IPS-20b (cell line): ENCODE measurements around the gene ABI3BP.

Source experiments
- H3K27ac ChIP-seq: one replicate; pipeline ENCODE4 v1.5.1; 2013; ENCODE audit warnings: low read length
- H3K27me3 ChIP-seq: 2 replicates; pipeline ENCODE4 v1.6.1; 2013; ENCODE audit warnings: mild to moderate bottlenecking, low read length, inconsistent platforms; ENCODE audit not compliant: insufficient read depth
- H3K36me3 ChIP-seq: 2 replicates; pipeline ENCODE4 v1.6.1; 2013; ENCODE audit warnings: low read depth, mild to moderate bottlenecking, inconsistent platforms, low read length, moderate library complexity; ENCODE audit not compliant: insufficient read depth
- H3K4me1 ChIP-seq: 2 replicates; pipeline ENCODE4 v1.6.1; 2013; ENCODE audit warnings: mild to moderate bottlenecking, control low read depth, inconsistent platforms, low read length, moderate library complexity; ENCODE audit not compliant: insufficient read depth
- H3K4me3 ChIP-seq: 2 replicates; pipeline ENCODE4 v1.5.1; 2013; ENCODE audit warnings: mild to moderate bottlenecking, low read length, inconsistent platforms
- H3K9ac ChIP-seq: 2 replicates; pipeline ENCODE4 v1.6.1; 2013; ENCODE audit warnings: low read depth, mild to moderate bottlenecking, inconsistent platforms, low read length, moderate library complexity
- H3K9me3 ChIP-seq: 2 replicates; pipeline ENCODE4 v1.6.1; 2013; ENCODE audit warnings: mild to moderate bottlenecking, low read depth, low read length, inconsistent platforms; ENCODE audit not compliant: insufficient read depth

Gene ABI3BP

DNA sequence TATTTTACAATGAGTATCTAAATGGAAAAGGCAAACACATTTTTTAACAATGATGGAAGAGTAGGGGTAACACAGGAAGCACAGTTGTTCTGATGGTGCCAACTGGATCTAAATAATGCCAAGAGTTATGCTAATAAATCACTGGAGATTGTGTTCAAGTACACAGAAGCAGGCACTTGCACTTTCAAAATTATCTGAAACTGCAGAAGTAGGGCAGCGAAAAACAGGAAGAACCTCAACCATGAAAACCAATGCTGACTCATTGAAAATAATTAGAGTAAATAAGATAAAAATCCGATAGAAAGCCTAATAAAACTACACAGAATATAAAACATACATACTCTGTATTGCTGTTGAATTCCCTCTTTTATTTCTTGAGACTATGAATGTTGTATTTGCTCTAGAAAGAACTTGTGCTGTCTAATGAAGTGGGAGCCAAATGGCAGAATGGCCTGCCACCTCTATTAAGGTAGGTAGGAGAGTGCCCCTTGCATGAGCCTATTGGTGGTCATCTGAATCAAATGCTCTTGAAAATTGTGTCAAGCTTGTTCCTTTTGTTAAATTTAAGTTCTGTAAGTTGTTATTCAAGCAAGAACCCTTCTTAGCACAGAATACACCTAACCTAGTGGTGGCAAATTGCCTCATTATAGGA, 93.7 kb downstream of the ABI3BP start:
- H3K27me3 ChIP-seq: no peaks in the 10 kb centered on the region
- no peaks in the 10 kb centered on the region for H3K36me3 ChIP-seq
- H3K4me1 ChIP-seq: no peaks in the 10 kb centered on the region
- H3K27ac ChIP-seq: no peak overlapping the region
- H3K9ac ChIP-seq: no peak overlapping the region
- H3K9me3 ChIP-seq: no peaks in the 10 kb centered on the region
- no peak overlapping the region for H3K4me3 ChIP-seq

GRCh38 chr3:100898681-100899080, 94.5 kb downstream of the ABI3BP start:
- no peaks in the 10 kb centered on the region for H3K36me3 ChIP-seq
- no peaks in the 10 kb centered on the region for H3K4me1 ChIP-seq
- no peak overlapping the region for H3K4me3 ChIP-seq
- H3K27me3 ChIP-seq: no peaks in the 10 kb centered on the region
- no peak overlapping the region for H3K9ac ChIP-seq
- H3K9me3 ChIP-seq: no peaks in the 10 kb centered on the region
- H3K27ac ChIP-seq: no peak overlapping the region

GRCh38 chr3:100896994-100897393, 96.2 kb downstream of the ABI3BP start:
- Histone ChIP-seq H3K27me3 (no peaks in the 10 kb centered on the region), H3K36me3 (no peaks in the 10 kb centered on the region), H3K9ac (no peak overlapping the region), H3K27ac (no peak overlapping the region), H3K4me3 (no peak overlapping the region), H3K9me3 (no peaks in the 10 kb centered on the region), H3K4me1 (no peaks in the 10 kb centered on the region)

- Histone ChIP-seq H3K9ac (no peak overlapping the region), H3K36me3 (no peaks in the 10 kb centered on the region), H3K4me1 (no peaks in the 10 kb centered on the region)
Observed at GRCh38 chr3:100893590-100893989, 99.6 kb downstream of the ABI3BP start.

DNA sequence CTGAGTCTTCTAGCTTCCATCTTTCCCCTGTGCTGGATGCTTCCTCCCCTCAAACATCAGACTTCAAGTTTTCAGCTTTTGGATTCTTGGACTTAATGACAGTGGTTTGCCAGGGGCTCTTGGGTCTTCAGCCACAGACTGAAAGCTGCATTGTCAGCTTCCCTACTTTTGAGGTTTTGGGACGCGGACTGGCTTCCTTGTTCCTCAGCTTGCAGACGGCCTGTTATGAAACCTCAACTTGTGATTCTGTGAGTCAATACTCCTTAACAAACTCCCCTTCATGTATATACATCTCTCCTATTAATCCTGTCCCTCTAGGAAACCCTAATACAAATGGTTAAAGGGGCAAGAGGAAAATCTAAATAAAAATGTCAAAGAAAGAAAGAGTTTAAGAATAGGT, 100.1 kb downstream of the ABI3BP start:
- H3K27me3 ChIP-seq: no peaks in the 10 kb centered on the region

More at GRCh38 chr3:100893590-100893989, 99.6 kb downstream of the ABI3BP start:
- Histone ChIP-seq H3K27ac (no peak overlapping the region), H3K27me3 (no peaks in the 10 kb centered on the region), H3K9me3 (no peaks in the 10 kb centered on the region), H3K4me3 (no peak overlapping the region)

GRCh38 chr3:100891827-100892226, 101.4 kb downstream of the ABI3BP start:
- H3K4me1 ChIP-seq: no peaks in the 10 kb centered on the region
- H3K4me3 ChIP-seq: no peak overlapping the region
- no peaks in the 10 kb centered on the region for H3K9me3 ChIP-seq
- no peaks in the 10 kb centered on the region for H3K27me3 ChIP-seq
- H3K27ac ChIP-seq: no peak overlapping the region
- no peaks in the 10 kb centered on the region for H3K36me3 ChIP-seq
- H3K9ac ChIP-seq: no peak overlapping the region

More for the DNA sequence above, 100.1 kb downstream of the ABI3BP start:
- no peak overlapping the region for H3K4me3 ChIP-seq
- no peak overlapping the region for H3K9ac ChIP-seq
- H3K4me1 ChIP-seq: no peaks in the 10 kb centered on the region
- no peaks in the 10 kb centered on the region for H3K36me3 ChIP-seq
- H3K9me3 ChIP-seq: no peaks in the 10 kb centered on the region
- H3K27ac ChIP-seq: no peak overlapping the region

DNA sequence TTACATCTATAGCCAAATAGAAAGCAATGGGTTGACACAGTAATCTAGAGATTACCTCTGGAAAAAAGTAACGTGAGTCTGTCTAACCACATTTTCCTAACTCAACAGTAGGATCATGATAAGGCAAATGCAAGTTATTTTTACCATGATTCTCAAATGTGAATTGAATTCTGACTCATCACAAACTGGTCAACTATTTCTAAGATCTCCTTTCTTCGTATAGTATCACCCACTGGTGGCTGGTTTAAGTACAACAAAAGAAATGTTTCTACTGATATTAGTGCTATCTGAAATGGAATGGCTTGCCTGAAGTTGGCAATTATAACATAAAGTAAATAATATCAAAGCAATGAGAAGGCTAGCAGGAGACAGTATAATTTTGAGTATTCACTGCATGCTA, 102.2 kb downstream of the ABI3BP start:
- no peaks in the 10 kb centered on the region for H3K4me1 ChIP-seq
- no peaks in the 10 kb centered on the region for H3K27me3 ChIP-seq
- no peaks in the 10 kb centered on the region for H3K9me3 ChIP-seq
- no peaks in the 10 kb centered on the region for H3K36me3 ChIP-seq
- H3K27ac ChIP-seq: no peak overlapping the region
- H3K4me3 ChIP-seq: no peak overlapping the region
- no peak overlapping the region for H3K9ac ChIP-seq

DNA sequence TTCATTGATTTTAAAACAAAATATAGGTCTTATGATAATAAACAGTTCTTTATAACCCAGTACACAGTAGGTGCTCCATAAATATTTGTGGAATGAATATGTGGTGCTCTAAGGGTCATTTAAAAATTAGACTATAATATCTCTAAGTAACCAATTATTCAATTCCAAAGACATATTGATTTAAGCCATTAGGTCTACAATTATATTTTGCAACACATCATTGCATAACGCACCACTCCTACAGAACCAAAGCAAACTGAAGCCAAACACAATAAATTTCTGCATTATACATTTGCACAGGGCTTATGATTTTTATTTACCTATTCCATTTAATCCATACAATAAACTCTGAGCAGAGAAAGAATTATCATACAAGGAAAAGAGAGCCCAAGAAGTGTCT, 104.3 kb downstream of the ABI3BP start:
- Histone ChIP-seq H3K36me3 (no peaks in the 10 kb centered on the region), H3K27ac (no peak overlapping the region), H3K9ac (no peak overlapping the region), H3K4me3 (no peak overlapping the region), H3K27me3 (no peaks in the 10 kb centered on the region), H3K4me1 (no peaks in the 10 kb centered on the region), H3K9me3 (no peaks in the 10 kb centered on the region)

DNA sequence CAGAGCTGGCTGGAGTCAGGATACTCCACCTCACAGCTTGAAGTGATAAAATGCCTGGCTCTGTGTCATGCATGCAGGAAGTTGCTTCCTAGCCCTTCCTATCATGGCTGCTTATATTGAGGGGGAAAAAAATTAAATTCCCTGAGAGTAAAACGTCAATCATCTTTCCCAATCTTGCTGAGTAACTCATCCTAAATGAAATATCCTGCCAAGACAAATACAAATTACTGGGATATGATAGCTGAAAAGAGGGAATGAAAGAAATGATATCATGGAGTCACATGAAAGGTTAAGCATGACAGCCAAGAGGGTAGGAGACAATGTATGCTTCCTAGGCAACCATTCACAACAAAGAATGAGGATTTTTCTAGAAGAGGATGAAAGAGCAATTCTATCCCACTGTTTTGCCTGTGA, 110.6 kb downstream of the ABI3BP start:
- H3K9ac ChIP-seq: no peak overlapping the region
- H3K4me3 ChIP-seq: no peak overlapping the region
- no peaks in the 10 kb centered on the region for H3K4me1 ChIP-seq
- H3K27me3 ChIP-seq: no peaks in the 10 kb centered on the region
- no peak overlapping the region for H3K27ac ChIP-seq
- no peaks in the 10 kb centered on the region for H3K36me3 ChIP-seq
- H3K9me3 ChIP-seq: no peaks in the 10 kb centered on the region

DNA sequence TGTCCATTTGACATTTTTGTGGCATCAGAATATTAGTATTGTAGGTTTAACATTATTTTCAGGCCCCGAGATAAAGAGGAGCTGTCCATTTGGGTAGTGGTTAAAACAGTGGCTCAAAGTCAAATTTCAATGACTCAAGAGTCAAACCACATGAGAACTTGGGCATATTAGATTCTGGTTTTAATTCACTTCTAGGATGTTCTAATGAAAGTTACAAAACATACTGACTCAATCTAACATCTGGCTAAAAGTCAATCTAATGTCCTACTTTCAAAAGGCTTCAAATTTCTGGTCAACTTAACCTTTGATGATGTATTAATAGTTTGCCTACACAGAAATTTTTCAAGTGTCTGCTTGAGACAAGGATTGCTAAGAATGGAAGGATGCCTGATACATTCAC, 112.4 kb downstream of the ABI3BP start:
- H3K4me3 ChIP-seq: no peak overlapping the region

GRCh38 chr3:100880072-100880471, 113.1 kb downstream of the ABI3BP start:
- Histone ChIP-seq H3K27me3 (no peaks in the 10 kb centered on the region), H3K4me1 (no peaks in the 10 kb centered on the region), H3K4me3 (no peak overlapping the region), H3K27ac (no peak overlapping the region), H3K9ac (no peak overlapping the region), H3K36me3 (no peaks in the 10 kb centered on the region), H3K9me3 (no peaks in the 10 kb centered on the region)

More for the DNA sequence above, 112.4 kb downstream of the ABI3BP start:
- Histone ChIP-seq H3K36me3 (no peaks in the 10 kb centered on the region), H3K4me1 (no peaks in the 10 kb centered on the region), H3K9me3 (no peaks in the 10 kb centered on the region), H3K27ac (no peak overlapping the region), H3K27me3 (no peaks in the 10 kb centered on the region), H3K9ac (no peak overlapping the region)

DNA sequence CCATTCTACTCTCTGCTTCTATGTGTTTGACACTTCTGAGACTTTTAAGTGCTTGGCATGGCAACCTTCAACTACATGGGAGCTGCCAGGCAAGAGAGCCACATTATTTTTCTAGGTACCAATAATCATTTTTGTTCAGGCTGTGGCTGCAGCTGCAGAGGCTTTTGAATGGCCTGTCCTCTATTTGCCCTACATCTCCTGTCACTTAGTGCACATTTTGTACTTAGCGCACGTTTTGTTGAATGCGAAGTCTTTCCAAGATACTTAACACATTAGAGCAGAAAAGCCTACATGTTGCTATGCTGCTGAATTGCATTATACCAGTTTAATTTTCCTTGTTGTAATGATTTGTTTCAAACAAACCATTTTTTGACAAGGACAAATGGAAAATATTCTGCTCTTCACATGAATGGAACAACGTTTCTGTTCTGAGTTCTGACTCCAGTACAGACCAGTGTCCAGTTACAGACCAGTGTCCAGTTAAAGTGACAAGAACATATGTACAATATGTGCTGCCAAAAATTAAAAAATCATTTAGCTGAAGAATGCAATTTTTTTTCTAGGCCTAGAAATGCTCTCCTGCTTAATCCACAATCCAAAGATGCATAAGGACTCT, 113.9 kb downstream of the ABI3BP start:
- H3K27me3 ChIP-seq: no peaks in the 10 kb centered on the region
- H3K9me3 ChIP-seq: no peaks in the 10 kb centered on the region
- no peak overlapping the region for H3K9ac ChIP-seq
- no peaks in the 10 kb centered on the region for H3K36me3 ChIP-seq
- no peak overlapping the region for H3K27ac ChIP-seq
- H3K4me3 ChIP-seq: no peak overlapping the region
- H3K4me1 ChIP-seq: no peaks in the 10 kb centered on the region
